ENCODE data around the gene C1orf210. TPM values are rescaled to one million over a fixed set of nuclear protein-coding genes. Genes with fewer than 3 reads are reported as not detected.

The C1orf210 gene
- total and polyA plus RNA-seq, 2 experiments from 2014 or later: 32.3 to 47.4 TPM

GRCh38 chr1:43275826-43276620 lies 9.4 kb downstream of the C1orf210 start:
- Histone ChIP-seq H3K9me2 (replicated peaks; ENCODE audit: insufficient read depth) (no peaks in the 10 kb centered on the region), H3K79me2 (peaks cover 5% of the 10 kb centered on the region), H3K27me3 (no peaks in the 10 kb centered on the region), H3K9me3 (ENCODE audit: low read depth) (no peaks in the 10 kb centered on the region), H3K4me1 (ENCODE audit: insufficient read depth) (peaks cover 22% of the 10 kb centered on the region), H4K20me1 (ENCODE audit: insufficient read depth, poor library complexity, severe bottlenecking) (no peaks in the 10 kb centered on the region), H3K36me3 (replicated peaks; ENCODE audit: insufficient read depth, low read depth) (no peaks in the 10 kb centered on the region), H3K4me2 (peak overlapping the region; percentile 29), H3K4me3 (no peak overlapping the region), H3K27ac (peak overlapping the region; percentile 75), H2AFZ (no peak overlapping the region)
- TF ChIP-seq CTCF (IDR thresholded peaks at IDR 0.05; ENCODE audit: poor library complexity): no peak
- no peak for TF ChIP-seq EZH2 (IDR thresholded peaks at IDR 0.05; ENCODE audit: borderline replicate concordance)
- no peak for TF ChIP-seq EZH2phosphoT487 (IDR thresholded peaks at IDR 0.05; ENCODE audit: low read depth, severe bottlenecking, unreplicated experiment)
- WGBS (ENCODE audit: low lambda C conversion rate, missing lambda C conversion rate): 77% methylated on average over 12 of the region's 12 CpGs
- no peak for DNase-seq (ENCODE audit: low spot score)

- H3K79me2 ChIP-seq: peaks cover 5% of the 10 kb centered on the region
- no peak overlapping the region for H2AFZ ChIP-seq
- H4K20me1 ChIP-seq (ENCODE audit: insufficient read depth, poor library complexity, severe bottlenecking): no peaks in the 10 kb centered on the region
- H3K27ac ChIP-seq: no peak overlapping the region
- no peak for DNase-seq (ENCODE audit: low spot score)
- no peaks in the 10 kb centered on the region for H3K36me3 ChIP-seq (replicated peaks; ENCODE audit: insufficient read depth, low read depth)
- 97% methylated on average over 8 of the region's 8 CpGs for WGBS (ENCODE audit: low lambda C conversion rate, missing lambda C conversion rate)
- peaks cover 26% of the 10 kb centered on the region for H3K4me1 ChIP-seq (ENCODE audit: insufficient read depth)
- no peaks in the 10 kb centered on the region for H3K9me2 ChIP-seq (replicated peaks; ENCODE audit: insufficient read depth)
- H3K4me3 ChIP-seq: no peak overlapping the region
- TF ChIP-seq EZH2 (IDR thresholded peaks at IDR 0.05; ENCODE audit: borderline replicate concordance) (no peak), EZH2phosphoT487 (IDR thresholded peaks at IDR 0.05; ENCODE audit: low read depth, severe bottlenecking, unreplicated experiment) (no peak), CTCF (IDR thresholded peaks at IDR 0.05; ENCODE audit: poor library complexity) (no peak)
- H3K4me2 ChIP-seq: no peak overlapping the region
- H3K27me3 ChIP-seq: no peaks in the 10 kb centered on the region
- no peaks in the 10 kb centered on the region for H3K9me3 ChIP-seq (ENCODE audit: low read depth)
These were observed 10.6 kb downstream of the C1orf210 start for GRCh38 chr1:43274804-43275180.

GRCh38 chr1:43274125-43274803 lies 11.1 kb downstream of the C1orf210 start:
- WGBS (ENCODE audit: low lambda C conversion rate, missing lambda C conversion rate): 65% methylated on average over 11 of the region's 11 CpGs
- Histone ChIP-seq H3K4me2 (no peak overlapping the region), H3K27me3 (no peaks in the 10 kb centered on the region), H2AFZ (no peak overlapping the region), H3K79me2 (peaks cover 5% of the 10 kb centered on the region), H3K36me3 (replicated peaks; ENCODE audit: insufficient read depth, low read depth) (no peaks in the 10 kb centered on the region), H3K4me1 (ENCODE audit: insufficient read depth) (peaks cover 27% of the 10 kb centered on the region), H4K20me1 (ENCODE audit: insufficient read depth, poor library complexity, severe bottlenecking) (no peaks in the 10 kb centered on the region), H3K27ac (peak overlapping the region; percentile 7), H3K9me3 (ENCODE audit: low read depth) (no peaks in the 10 kb centered on the region), H3K4me3 (no peak overlapping the region), H3K9me2 (replicated peaks; ENCODE audit: insufficient read depth) (no peaks in the 10 kb centered on the region)
- no peak for TF ChIP-seq CTCF (IDR thresholded peaks at IDR 0.05; ENCODE audit: poor library complexity)
- no peak for TF ChIP-seq EZH2 (IDR thresholded peaks at IDR 0.05; ENCODE audit: borderline replicate concordance)
- no peak for TF ChIP-seq EZH2phosphoT487 (IDR thresholded peaks at IDR 0.05; ENCODE audit: low read depth, severe bottlenecking, unreplicated experiment)
- DNase-seq (ENCODE audit: low spot score): no peak
